IMR-90 (cell line): ENCODE measurements around the gene TBX20.

Experiments
- BHLHE40 ChIP-seq: fragments of 150-350 bp; IDR thresholded peaks from 2 replicates; pipeline ENCODE4 v1.6.1; 2016; ENCODE audit warnings: mild to moderate bottlenecking, low read depth, low read length
- CEBPB ChIP-seq: IDR thresholded peaks from 2 replicates; pipeline ENCODE4 v1.6.1; 2012; ENCODE audit warnings: low read depth, low read length, improper control_type of control experiment
- CTCF ChIP-seq: conservative IDR thresholded peaks from 2 replicates; pipeline ENCODE4 v1.5.1; 2012; ENCODE audit warnings: mild to moderate bottlenecking, low read depth, low read length, improper control_type of control experiment
- ELK1 ChIP-seq: fragments of 150-350 bp; IDR thresholded peaks from 2 replicates; pipeline ENCODE4 v1.6.1; 2016; ENCODE audit warnings: low read depth, mild to moderate bottlenecking, low read length, moderate library complexity, borderline replicate concordance
- FOS ChIP-seq: fragments of 150-350 bp; IDR thresholded peaks from 2 replicates; pipeline ENCODE4 v1.6.1; 2016; ENCODE audit warnings: low read depth, low read length
- MAFK ChIP-seq: IDR thresholded peaks from 2 replicates; pipeline ENCODE4 v1.6.1; 2012; ENCODE audit warnings: low read depth, low read length, improper control_type of control experiment
- MAZ ChIP-seq: IDR thresholded peaks from 2 replicates; pipeline ENCODE4 v1.6.1; 2012; ENCODE audit warnings: low read depth, mild to moderate bottlenecking, low read length, improper control_type of control experiment, moderate library complexity, borderline replicate concordance
- MXI1 ChIP-seq: IDR thresholded peaks from 2 replicates; pipeline ENCODE4 v1.6.1; 2012; ENCODE audit warnings: low read depth, mild to moderate bottlenecking, low read length, moderate library complexity, borderline replicate concordance
- POLR2A ChIP-seq: IDR thresholded peaks from 2 replicates; pipeline ENCODE4 v1.6.1; 2012; ENCODE audit warnings: mild to moderate bottlenecking, low read depth, low read length
- RAD21 ChIP-seq: IDR thresholded peaks from 2 replicates; pipeline ENCODE4 v1.6.1; 2012; ENCODE audit warnings: low read length, improper control_type of control experiment
- RCOR1 ChIP-seq: IDR thresholded peaks from 2 replicates; pipeline ENCODE4 v1.6.1; 2012; ENCODE audit warnings: mild to moderate bottlenecking, low read length, improper control_type of control experiment; ENCODE audit not compliant: insufficient replicate concordance
- RFX5 ChIP-seq: IDR thresholded peaks from 2 replicates; pipeline ENCODE4 v1.8.0; 2012; ENCODE audit warnings: low read depth, mild to moderate bottlenecking, low read length, moderate library complexity
- SMC3 ChIP-seq: fragments of 150-350 bp; IDR thresholded peaks from 2 replicates; pipeline ENCODE4 v1.6.1; 2016; ENCODE audit warnings: low read depth, mild to moderate bottlenecking, antibody characterized with exemption, low read length, moderate library complexity
- USF2 ChIP-seq: fragments of 150-350 bp; IDR thresholded peaks from 2 replicates; pipeline ENCODE4 v1.6.1; 2017; ENCODE audit warnings: mild to moderate bottlenecking, antibody characterized with exemption, low read length, low read depth

GRCh38 chr7:35286422-35286821 lies 32.5 kb upstream of the TBX20 start:
- TF ChIP-seq CTCF: no peak
- TF ChIP-seq USF2: no peak
- no peak for TF ChIP-seq BHLHE40
- no peak for TF ChIP-seq RCOR1
- TF ChIP-seq POLR2A: no peak
- no peak for TF ChIP-seq RFX5
- TF ChIP-seq CEBPB: no peak
- no peak for TF ChIP-seq SMC3
- TF ChIP-seq MAFK: no peak
- TF ChIP-seq RAD21: no peak
- no peak for TF ChIP-seq ELK1
- no peak for TF ChIP-seq MXI1
- TF ChIP-seq FOS: no peak
- no peak for TF ChIP-seq MAZ
